Neural crest cell (in vitro differentiated cells): ENCODE results near the gene SLC6A13. TPM values are rescaled to one million over a fixed set of nuclear protein-coding genes. Genes with fewer than 3 reads are reported as not detected.

Experiments
- DNase-seq: peaks from one replicate; pipeline ENCODE4 v3.0.0; 2021; ENCODE audit warnings: low read depth, mixed read lengths, low spot score
- H3K27ac Mint-ChIP-seq: one replicate; pipeline ENCODE4 v1.8.0; 2021; ENCODE audit warnings: mild to moderate bottlenecking, mixed read lengths; ENCODE audit not compliant: unreplicated experiment
- H3K27me3 Mint-ChIP-seq: 2 replicates; pipeline ENCODE4 v1.8.0; 2021; ENCODE audit warnings: low read depth, mild to moderate bottlenecking, mixed read lengths
- H3K36me3 Mint-ChIP-seq: 2 replicates; pipeline ENCODE4 v1.8.0; 2021; ENCODE audit warnings: low read depth, mild to moderate bottlenecking, mixed read lengths
- H3K4me1 Mint-ChIP-seq: 2 replicates; pipeline ENCODE4 v1.8.0; 2021; ENCODE audit warnings: mixed read lengths
- H3K4me3 Mint-ChIP-seq: one replicate; pipeline ENCODE4 v1.8.0; 2021; ENCODE audit warnings: mild to moderate bottlenecking, mixed read lengths
- H3K9me3 Mint-ChIP-seq: 2 replicates; pipeline ENCODE4 v1.8.0; 2021; ENCODE audit warnings: mixed read lengths
- total RNA-seq: library from RNA; stranded (reverse); gene quantifications from 2 replicates; pipeline ENCODE4 v1.2.1, GENCODE V29; 2021
- TF ChIP-seq, protein P1 (sequence below): fragments of 200-600 bp; sonication (generic); conservative IDR thresholded peaks from 2 replicates; pipeline ENCODE4 v1.5.0; 2021; ENCODE audit warnings: antibody characterized with exemption, mild to moderate bottlenecking

The SLC6A13 gene
- total RNA-seq, 1 donor from 2014 or later, result 0.30 TPM

DNA sequence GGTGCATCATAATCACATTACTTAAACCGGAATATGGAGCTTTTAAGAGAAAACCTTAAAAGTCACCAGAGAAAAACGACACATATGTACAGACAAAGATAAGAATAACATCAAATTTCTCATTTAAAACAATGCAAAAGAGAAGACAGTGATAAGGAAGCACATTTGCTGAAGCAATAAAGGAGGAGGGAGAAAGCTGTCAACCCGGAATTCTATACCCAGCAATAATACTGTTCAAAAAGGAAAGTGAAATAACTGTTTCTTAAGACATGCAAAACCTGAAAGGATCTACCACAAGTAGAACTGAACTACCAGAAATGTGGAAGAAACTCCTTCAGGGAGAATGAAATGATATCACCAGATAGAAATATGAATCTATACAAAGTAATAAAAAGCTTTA, 15.4 kb downstream of the SLC6A13 start:
- peaks cover 4% of the 10 kb centered on the region for H3K36me3 Mint-ChIP-seq
- H3K27me3 Mint-ChIP-seq, result peaks cover 28% of the 10 kb centered on the region
- no peaks in the 10 kb centered on the region for H3K4me1 Mint-ChIP-seq
- no peak overlapping the region for H3K27ac Mint-ChIP-seq
- H3K9me3 Mint-ChIP-seq, result peaks cover 5% of the 10 kb centered on the region
- no peak overlapping the region for H3K4me3 Mint-ChIP-seq
- TF ChIP-seq, protein P1, sequence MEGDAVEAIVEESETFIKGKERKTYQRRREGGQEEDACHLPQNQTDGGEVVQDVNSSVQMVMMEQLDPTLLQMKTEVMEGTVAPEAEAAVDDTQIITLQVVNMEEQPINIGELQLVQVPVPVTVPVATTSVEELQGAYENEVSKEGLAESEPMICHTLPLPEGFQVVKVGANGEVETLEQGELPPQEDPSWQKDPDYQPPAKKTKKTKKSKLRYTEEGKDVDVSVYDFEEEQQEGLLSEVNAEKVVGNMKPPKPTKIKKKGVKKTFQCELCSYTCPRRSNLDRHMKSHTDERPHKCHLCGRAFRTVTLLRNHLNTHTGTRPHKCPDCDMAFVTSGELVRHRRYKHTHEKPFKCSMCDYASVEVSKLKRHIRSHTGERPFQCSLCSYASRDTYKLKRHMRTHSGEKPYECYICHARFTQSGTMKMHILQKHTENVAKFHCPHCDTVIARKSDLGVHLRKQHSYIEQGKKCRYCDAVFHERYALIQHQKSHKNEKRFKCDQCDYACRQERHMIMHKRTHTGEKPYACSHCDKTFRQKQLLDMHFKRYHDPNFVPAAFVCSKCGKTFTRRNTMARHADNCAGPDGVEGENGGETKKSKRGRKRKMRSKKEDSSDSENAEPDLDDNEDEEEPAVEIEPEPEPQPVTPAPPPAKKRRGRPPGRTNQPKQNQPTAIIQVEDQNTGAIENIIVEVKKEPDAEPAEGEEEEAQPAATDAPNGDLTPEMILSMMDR, result no peak
- DNase-seq, result no peak

DNA sequence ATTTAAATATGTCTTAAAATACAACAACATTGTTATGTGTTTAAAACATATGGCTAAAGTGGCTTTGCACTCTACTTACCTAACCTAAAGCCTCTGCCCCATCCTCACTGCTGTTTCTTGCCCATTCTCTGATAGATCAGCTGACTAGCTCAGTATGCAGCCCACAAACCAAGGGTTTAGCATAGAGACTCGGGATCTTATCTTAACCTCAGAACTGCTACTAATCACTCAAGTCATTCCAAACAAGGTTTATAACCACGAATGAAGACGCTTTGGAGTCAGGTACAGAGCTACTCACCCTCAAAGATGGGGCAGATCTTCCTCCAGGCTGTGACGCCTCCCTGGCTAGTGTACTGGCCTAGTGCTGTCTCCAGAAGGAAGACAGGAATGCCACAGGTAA, 19.3 kb downstream of the SLC6A13 start:
- Mint-ChIP-seq H3K4me3 (no peak overlapping the region), H3K36me3 (peaks cover 4% of the 10 kb centered on the region), H3K27me3 (peaks cover 16% of the 10 kb centered on the region), H3K9me3 (peaks cover 2% of the 10 kb centered on the region), H3K4me1 (no peaks in the 10 kb centered on the region), H3K27ac (no peak overlapping the region)
- no peak for DNase-seq
- TF ChIP-seq, protein P1, result no peak

DNA sequence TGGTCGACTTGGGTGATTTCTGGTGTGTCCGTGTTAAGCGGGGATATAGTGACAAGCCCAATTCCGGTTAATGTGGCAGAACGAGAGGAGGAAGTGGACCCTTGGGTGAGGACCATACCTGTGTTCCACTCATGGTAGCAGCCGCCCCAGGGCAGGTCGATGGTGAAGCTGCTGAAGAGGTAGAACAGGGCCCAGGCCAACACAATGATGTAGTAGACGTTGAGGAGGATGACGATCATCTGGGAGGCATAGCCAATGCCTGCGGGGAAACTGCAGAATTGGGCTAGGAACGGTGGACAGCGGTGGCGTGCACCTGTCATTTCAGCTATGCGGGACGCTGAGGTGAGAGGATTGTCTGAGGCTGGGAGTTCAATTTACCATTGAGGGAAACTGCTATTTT, 20.1 kb downstream of the SLC6A13 start:
- Mint-ChIP-seq H3K9me3 (peaks cover 2% of the 10 kb centered on the region), H3K4me3 (no peak overlapping the region), H3K27me3 (peaks cover 14% of the 10 kb centered on the region), H3K4me1 (no peaks in the 10 kb centered on the region), H3K36me3 (peaks cover 4% of the 10 kb centered on the region), H3K27ac (peak overlapping the region; percentile 78)
- no peak for DNase-seq
- TF ChIP-seq, protein P1, result no peak

DNA sequence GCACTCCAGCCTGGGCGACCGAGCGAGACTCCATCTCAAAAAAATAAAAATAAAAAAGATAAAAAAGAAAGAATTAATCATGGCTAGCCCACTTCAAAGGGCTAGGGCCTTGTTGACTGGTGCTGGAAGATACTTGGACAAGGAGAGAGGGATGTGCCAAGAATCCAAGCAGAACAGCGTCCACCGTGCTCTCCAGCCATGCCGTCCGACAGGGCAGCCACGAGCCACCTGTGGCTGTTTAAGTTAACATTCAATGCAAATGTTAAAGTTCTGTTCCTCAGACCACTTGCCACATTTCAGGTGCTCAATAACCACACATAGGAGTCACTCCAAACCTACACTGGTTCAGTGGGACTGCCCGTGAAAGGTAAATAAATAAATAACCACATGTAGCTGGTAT, 21.4 kb downstream of the SLC6A13 start:
- TF ChIP-seq, protein P1, result no peak
- Mint-ChIP-seq H3K9me3 (peaks cover 5% of the 10 kb centered on the region), H3K4me1 (no peaks in the 10 kb centered on the region), H3K27me3 (peaks cover 14% of the 10 kb centered on the region), H3K36me3 (peaks cover 4% of the 10 kb centered on the region), H3K27ac (no peak overlapping the region), H3K4me3 (no peak overlapping the region)
- no peak for DNase-seq

DNA sequence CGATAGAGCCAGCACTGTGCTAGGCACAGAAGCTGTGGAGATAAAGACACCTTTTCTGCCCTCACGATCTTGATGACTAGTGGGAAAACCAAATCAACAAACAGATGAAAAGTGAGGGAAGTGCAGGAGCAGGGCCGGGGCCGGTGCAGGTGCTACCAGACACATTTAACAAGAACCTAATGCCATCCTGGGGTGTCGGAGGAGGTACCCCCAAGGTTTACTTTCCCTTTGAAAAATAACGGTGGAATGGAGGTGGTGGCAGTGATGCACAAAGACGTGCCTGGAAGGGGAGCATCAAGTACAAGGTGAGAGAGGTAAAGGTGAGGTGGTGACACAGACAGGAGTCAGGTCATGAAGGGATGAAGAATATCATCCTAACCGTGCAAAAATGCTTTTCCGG, 22.1 kb downstream of the SLC6A13 start:
- DNase-seq, result no peak
- Mint-ChIP-seq H3K9me3 (peaks cover 9% of the 10 kb centered on the region), H3K27ac (no peak overlapping the region), H3K36me3 (peaks cover 4% of the 10 kb centered on the region), H3K27me3 (peaks cover 14% of the 10 kb centered on the region), H3K4me3 (no peak overlapping the region), H3K4me1 (no peaks in the 10 kb centered on the region)
- TF ChIP-seq, protein P1, result no peak
